Endometrium (tissue), 2 donors: Measurements from ENCODE around the gene SPTBN4.
"Not testable (repeated sequence)": the region's sequence is repeated elsewhere in the genome, so short reads cannot be mapped to it uniquely, and the experiment has no call there.

Source experiments
- FAIRE-seq: peaks from 2 replicates; lab custom pipeline; 2012; peaks lifted over from hg19 to GRCh38; lab: Jason Lieb, UNC
- donor health status: control.
- donor health status: control.

The SPTBN4 gene

DNA sequence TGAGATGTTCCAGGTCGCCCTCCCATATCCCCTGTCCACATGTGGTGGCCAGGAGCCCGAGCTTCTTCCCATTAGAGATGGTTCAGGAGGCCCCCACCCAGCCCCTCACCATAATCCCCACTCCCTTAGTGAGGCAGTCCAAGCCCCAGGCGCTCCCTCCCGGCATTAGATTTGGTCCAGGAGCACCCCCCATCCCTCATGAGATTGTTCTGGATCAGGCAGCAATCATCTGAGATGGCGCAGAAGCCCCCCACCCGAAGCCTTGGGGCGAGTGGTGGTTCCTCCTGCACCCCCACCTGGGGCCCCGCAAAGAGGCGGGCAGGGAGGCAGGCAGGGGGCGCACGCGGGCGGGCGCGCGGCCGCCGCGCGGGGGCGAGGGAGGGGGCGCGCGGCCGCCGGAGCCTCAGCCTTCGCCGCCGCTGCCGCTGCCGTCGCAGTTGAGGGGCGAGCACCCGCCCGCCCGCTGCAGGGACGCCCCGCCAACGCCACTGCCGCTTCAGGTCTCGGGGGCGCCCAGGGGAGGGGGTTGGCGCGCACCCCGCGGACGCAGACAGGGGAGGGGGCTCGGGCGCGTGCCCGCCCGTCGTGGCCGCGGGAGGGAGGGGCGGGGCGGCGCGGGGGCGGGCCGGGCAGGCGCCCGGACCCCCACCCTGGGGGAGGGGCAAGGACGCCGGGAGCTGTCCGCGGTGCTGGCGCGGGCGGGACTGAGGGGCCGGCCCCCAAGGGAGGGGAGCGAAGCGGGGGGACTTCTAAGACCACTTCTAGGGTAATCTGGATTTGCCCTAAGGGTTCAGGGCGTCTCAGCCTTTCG, 63.5 kb downstream of the SPTBN4 start:
- no peak for FAIRE-seq

DNA sequence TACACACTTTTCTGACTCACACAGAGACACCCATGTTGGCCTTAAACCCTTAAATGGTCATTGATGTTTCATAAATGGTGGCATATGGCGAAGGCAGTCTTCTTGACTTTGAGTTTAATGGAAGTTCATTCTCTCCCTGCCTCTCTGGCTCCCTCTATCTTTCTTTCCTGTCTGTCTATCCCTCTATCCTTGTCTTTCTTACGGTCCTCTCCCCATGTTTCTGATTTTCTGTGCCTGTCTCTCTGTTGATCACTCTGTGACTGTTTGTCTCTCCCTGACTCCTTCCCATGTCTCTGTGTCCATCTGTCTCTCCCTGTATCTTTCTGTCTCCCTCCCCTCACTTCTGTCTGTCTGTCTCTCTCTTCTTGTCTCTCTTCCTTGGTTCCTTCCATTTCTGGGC, 66.7 kb downstream of the SPTBN4 start:
- FAIRE-seq = no peak

DNA sequence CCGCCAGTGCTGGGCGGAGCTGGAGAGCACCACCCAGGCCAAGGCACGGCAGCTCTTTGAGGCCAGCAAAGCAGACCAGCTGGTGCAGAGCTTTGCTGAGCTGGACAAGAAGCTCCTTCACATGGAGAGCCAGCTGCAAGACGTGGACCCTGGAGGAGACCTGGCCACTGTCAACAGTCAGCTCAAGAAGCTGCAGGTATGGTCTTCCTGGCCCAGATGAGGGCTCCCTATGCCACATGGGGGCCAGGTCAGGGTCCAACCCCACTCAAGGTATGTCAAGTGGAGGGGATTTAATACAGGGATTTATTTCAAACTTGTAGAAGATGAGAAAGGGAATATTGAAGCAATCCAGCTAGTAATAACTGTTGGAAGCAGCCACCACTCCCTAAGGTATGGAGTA, 67.3 kb downstream of the SPTBN4 start:
- no peak for FAIRE-seq

DNA sequence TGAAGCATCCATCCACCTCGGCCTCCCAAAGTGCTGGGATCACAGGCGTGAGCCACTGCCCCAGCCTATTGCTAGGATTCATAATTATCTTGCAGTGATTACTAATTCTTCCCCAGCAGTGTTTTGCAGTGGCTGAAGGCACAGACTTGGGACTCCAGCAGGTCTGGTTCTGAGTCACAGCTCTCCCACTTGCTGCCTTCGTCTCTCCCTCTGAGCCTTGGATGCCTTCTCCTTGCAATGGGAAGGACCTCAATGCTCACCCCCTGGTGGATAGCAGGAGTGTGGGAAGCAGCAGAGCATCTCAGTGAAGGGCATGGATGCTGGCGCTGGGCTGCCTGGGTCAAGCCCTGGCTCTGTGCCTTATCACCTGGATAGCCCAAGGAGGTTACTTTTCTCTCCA, 72.3 kb downstream of the SPTBN4 start:
- FAIRE-seq = no peak

DNA sequence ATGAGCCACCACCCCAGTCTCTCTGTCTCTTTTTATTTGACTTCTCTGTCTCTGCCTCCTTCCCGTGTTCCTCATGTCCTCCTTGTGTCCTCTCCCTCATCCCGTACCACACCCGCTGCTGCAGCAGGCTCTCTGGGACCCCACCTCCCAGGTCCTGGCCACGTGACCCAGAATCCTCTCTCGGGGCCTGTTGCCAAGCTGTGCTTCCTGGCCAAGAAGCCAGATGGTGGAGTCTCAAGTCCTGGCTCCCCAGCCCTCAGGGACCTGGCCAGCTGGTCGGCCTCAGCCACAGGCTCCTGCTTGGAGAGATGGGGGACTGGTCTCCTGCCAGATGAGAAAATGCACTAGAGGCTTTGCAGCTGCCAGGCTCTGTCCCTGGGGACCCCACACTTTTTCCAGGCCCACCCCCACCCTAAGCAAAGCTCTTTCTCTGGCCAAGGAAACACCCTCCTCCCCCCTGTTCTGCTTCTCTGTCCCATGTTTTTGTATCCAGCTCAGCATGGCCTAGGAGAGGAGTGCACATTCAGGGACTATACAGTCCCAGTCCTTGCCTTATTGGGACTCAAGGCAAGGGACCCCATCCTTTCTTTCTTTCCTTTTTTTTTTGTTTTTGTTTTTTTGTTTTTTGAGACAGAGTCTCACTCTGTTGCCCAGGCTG, 75.5 kb downstream of the SPTBN4 start:
- peak; percentile 61 for FAIRE-seq

DNA sequence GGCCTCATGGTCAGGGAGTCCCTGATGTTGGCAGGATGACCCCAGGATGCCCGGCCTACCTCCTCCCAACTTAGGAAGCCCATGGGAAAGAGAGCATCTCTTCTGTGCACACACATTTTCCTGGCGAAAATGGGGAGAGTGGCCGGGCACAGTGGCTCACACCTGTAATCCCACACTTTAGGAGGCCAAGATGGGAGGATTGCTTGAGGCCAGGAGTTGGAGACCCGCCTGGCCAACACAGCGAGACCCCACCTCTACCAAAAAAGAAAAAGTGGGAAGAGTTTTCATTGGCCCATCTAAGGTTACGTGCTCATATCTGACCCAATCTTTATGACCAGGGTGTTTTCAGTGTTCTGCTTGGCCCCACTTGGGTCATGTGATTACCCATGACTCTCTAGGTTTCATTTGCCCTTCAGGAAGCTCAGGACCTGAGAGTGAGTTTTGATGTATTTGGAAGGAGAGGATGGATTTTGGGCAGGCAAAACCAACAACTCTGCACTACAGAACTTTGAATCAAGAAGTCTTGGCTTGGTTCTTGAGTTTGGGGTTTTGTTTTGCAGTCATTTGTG, 76.3 kb downstream of the SPTBN4 start:
- FAIRE-seq = no peak

DNA sequence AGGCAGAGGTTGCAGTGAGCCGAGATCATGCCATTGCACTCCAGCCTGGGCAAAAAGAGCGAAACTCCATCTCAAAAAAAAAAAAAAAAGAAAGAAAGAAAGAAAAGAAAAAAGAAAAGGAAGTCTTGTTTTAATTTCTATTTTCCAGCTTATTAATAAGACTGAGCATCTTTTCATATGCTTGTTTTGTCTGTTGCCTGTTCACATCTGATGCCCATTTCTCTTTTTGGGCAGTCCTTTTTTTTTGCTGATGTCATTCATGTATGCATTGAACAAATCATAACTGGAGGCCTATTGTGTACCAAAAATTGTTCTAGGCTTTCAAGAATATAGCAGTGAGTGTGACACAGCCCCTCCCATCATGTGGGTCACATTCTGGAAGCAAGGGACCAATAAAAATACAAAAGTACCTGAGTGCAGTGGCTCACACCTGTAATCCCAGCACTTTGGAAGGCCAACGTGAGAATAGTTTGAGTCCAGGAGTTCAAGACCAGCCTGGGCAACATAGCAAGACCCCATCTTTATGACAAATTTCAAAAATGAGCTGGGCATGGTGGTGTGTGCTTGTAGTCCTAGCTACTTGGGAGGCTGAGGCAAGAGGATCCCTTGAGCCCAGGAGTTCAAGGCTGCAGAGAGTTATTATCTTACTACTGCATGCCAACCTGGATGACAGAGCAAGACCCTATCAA, 79.5 kb downstream of the SPTBN4 start:
- not testable (repeated sequence) for FAIRE-seq

DNA sequence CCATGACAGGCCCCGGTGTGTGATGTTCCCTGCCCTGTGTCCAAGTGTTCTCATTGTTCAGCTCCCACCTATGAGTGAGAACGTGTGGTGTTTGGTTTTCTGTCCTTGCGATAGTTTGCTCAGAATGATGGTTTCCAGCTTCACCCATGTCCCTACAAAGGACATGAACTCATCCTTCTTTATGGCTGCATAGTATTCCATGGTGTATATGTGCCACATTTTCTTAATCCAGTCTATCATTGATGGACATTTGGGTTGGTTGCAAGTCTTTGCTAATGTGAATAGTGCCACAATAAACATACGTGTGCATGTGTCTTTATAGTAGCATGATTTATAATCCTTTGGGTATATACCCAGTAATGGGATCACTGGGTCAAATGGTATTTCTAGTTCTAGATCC, 80.4 kb downstream of the SPTBN4 start:
- not testable (repeated sequence) for FAIRE-seq

DNA sequence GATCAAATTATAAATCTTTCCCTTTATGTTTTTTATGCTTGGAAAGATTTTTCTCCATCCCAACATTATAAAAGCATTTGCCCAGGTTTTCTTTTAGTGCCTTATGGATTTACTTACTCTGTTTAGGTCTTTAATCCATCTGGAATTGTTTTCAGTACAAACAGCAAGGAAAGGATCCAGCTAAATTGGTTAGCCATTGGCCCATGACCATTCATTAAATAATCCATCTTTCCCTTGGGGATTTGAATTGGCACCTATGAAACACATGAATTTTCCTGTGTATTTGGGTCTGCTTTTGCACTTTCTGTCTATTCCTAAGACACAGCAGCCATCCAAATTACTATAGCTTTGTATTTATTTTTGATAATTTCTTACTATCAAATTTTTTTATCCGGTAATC, 81.0 kb downstream of the SPTBN4 start:
- no peak for FAIRE-seq

DNA sequence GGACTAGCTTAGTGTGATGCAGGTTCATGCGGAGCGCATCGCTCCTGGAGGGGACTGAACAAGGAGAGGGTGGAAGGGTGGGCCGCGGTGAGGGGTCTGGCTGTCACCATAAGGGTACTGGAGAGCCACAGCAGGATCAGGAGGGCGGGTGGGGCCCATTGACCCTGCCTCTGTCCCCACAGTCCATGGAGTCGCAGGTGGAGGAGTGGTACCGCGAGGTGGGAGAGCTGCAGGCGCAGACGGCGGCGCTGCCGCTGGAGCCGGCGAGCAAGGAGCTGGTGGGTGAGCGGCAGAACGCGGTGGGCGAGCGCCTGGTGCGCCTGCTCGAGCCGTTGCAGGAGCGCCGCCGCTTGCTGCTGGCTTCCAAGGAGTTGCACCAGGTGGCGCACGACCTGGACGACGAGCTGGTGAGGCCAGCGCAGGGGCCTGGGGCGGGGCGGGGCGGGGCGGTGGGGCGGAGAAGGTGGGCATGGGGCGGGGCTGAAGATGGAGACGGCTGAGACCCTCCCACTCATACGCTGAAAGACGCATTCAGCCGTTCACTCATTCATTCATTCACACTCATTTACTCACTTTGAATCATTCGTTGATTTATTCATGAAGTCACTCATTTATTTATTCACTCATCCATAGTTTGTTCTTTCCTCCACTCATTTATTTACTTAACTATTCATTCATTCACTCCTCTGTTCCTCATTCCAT, 82.4 kb downstream of the SPTBN4 start:
- no peak for FAIRE-seq

DNA sequence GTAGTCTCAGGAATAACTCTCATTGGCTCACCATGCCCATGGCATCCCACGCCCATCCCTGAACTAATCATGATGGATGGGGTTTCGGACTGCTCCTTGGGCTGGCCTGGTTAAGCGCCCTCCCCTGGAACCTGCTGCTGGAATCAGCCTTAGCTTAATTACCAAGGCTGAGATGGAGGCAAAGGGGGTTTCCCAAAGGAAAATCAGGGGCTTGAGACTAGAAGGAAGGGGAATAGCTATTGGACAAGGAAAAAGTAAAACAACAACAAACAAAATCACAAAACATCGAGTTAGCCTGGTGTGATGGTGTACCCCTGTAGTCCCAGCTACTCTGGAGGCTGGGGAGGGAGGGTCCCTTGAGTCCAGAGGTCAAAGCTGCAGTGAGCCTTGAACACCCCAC, 84.2 kb downstream of the SPTBN4 start:
- FAIRE-seq = no peak

DNA sequence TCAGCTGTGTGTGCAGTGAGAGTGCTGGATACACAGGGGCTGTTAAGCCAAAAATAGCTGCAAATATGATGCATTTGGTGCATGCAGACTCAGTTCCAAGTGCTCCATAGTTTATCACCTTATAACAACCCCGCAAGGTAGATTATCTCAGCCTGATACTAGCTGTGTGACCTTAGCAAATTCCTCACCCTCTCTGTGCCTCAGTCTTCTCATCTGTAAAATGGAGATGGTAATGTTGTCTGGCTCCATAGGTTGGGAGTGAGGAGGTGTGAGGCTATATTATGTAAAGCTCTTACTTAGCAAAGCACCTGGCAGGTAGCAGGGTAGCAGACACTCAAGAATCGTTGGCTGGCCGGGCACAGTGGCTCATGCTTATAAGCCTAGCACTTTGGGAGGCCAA, 86.0 kb downstream of the SPTBN4 start:
- FAIRE-seq = no peak

DNA sequence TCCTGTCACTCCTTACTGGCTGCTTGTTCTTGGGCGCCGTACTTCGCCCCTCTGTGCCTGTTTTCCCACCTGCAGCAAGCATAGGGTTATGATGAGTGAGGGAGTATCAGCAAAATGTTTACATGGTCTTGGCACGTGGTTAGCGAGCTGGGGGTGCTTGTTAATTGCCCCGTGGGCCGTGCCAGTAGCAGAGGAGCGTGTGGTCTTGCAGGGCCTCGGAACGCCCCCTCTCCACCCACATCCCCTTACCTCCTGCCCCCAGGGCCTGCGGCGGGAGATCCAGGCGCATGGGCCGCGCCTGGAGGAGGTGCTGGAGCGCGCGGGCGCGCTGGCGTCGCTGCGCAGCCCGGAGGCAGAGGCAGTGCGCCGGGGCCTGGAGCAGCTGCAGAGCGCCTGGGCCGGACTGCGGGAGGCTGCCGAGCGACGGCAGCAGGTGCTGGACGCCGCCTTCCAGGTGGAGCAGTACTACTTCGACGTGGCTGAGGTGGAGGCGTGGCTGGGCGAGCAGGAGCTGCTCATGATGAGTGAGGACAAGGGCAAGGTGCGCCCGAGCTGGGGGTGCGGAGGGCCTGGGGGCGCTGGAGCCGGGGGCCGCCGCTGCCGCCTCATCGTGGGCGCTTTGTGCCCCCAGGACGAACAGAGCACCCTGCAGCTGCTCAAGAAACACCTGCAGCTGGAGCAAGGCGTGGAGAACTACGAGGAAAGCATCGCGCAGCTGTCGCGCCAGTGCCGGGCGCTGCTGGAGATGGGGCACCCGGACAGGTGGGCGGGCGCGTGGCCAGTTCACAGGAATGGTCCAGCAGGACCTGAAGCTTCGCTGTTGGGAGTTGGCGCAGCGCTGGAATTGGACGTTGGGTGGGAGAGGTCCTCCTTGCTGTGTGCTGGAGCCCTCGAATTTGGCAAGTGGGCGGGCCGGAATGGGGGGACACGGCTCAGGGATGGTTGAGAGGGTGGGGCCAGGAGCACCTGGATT, 87.4 kb downstream of the SPTBN4 start:
- FAIRE-seq = no peak

DNA sequence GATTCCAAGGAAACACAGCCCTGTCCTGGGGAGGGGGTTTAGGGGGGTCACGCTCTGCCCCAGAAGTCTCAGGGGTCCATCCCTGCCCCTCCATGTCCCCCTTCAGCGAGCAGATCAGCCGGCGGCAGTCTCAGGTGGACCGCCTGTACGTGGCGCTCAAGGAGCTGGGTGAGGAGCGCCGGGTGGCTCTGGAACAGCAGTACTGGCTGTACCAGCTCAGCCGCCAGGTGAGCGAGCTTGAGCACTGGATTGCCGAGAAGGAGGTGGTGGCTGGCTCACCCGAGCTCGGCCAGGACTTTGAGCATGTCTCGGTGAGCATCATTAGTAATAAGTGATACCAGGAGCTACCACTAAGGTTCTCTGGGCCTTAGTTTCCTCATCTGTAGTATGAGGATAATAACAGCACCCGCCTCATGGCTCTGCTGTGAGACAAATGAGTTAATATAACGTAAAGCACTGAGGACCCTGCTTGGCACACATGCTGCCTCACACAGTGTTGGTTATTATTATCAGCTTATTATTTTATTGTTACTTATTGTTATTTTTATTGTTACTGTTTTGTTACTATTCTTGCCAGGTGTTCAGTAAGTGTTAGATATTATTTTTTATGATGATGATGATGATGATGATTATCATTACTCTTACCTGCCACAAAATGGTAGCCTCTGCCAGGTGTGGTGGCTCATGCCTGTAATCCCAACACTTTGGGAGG, 89.3 kb downstream of the SPTBN4 start:
- FAIRE-seq = no peak

DNA sequence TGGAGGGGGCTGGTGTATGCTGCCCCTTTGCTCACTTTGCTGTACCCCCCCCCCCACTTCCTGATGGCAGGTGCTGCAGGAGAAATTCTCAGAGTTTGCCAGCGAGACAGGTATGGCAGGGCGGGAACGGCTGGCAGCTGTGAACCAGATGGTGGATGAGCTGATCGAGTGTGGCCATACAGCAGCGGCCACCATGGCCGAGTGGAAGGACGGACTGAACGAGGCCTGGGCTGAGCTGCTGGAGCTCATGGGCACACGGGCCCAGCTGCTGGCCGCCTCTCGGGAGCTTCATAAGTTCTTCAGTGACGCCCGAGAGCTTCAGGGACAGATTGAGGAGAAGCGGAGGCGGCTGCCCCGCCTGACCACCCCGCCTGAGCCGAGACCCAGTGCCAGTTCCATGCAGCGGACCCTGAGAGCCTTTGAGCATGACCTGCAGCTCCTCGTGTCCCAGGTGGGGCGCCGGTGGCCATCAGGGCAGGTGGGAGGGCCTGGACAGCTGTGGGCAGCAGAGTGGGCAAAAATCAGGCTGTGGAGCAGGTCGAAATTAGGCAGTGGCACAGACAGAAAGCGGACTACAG, 90.2 kb downstream of the SPTBN4 start:
- no peak for FAIRE-seq

DNA sequence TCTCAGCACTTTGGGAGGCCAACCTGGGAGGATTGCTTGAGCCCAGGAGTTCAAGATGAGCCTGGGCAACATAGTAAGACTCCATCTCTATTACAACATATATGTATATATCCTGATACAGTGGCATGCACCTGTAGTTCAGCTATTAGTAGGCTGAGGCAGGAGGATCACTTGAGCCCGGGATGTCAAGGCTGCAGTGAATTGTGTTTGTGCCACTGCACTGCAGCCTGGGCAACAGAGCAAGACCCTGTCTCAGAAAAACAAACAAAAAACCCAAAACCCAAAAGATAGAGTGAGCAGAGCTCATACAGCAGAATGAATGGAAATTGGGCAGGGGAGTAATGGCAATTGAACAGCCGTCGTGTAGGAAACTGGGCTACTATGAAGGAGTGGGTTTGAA, 92.6 kb downstream of the SPTBN4 start:
- FAIRE-seq = no peak

DNA sequence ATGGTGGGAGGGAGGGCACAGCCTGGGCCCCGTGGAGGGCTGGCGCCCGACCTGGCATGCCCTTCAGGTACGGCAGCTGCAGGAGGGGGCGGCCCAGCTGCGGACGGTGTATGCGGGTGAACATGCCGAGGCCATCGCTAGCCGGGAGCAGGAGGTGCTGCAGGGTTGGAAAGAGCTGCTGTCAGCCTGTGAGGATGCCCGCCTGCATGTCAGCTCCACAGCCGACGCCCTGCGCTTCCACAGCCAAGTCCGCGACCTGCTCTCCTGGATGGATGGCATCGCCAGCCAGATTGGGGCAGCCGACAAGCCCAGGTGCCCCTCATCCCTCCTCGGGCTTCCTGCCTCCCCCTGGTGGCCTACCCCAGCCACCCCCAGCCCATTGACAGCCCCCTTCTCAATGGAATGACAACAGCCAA, 93.3 kb downstream of the SPTBN4 start:
- FAIRE-seq = no peak

DNA sequence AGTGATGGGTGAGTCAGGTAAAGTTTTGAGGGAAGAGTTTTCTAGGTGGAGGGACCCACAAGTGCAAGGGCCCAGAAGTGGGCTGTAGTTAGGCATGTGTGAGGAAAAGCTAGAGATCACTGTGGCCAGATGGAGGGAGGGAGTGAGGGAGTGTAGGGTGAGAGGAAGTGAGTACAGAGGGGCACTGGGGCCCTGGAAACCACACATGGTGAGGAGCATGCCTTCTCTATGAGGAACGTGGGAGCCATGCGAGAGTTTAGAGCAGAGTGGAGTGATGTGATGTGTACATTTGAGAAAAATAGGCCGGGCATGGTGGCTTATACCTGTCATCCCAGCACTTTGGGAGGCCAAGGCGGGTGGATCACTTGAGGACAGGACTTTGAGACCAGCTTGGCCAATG, 95.1 kb downstream of the SPTBN4 start:
- FAIRE-seq = no peak

DNA sequence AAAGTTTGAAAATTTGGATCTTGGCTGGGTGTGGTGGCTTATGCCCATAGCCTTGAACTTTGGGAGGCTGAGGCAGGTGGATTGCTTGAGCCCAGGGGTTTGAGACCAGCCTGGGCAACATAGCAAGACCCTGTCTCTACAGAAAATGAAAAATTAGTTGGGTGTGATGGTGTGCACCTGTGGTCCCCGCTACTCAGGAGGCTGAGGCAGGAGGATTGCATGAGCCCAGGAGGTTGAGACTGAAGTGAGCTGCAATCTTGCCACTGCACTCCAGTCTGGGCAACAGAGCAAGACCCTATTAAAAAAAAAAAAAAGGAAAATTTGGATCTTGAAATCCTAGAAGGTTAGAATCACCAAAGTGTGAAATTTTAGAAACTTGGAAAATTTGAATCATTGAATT, 97.7 kb downstream of the SPTBN4 start:
- not testable (repeated sequence) for FAIRE-seq

DNA sequence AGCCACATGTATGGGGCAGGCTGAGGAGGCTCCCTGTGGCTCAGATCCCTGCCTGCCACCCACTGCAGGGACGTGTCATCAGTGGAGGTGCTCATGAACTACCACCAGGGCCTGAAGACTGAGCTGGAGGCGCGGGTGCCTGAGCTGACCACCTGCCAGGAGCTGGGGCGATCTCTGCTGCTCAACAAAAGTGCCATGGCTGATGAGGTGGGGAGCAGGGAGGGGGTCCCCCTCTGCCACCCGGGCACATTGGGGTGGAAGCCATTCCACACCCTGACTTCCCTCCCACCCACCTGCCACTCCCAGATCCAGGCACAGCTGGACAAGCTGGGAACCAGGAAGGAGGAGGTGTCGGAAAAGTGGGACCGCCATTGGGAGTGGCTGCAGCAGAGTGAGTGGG, 98.6 kb downstream of the SPTBN4 start:
- no peak for FAIRE-seq
